Fibroblast of the conjunctiva (primary cell): ENCODE results near the gene GUSB.

ENCODE experiments used
- DNase-seq: peaks from one replicate; pipeline ENCODE4 v3.0.0-alpha.2; 2010; ENCODE audit warnings: low read depth

GUSB gene

GRCh38 chr7:65931685-65932084 lies 50.3 kb downstream of the GUSB start:
- no peak for DNase-seq

GRCh38 chr7:65927489-65928448 lies 54.2 kb downstream of the GUSB start:
- DNase-seq = no peak

GRCh38 chr7:65926588-65926987 lies 55.4 kb downstream of the GUSB start:
- no peak for DNase-seq

GRCh38 chr7:65925040-65925439 lies 57.0 kb downstream of the GUSB start:
- no peak for DNase-seq

- no peak for DNase-seq
Observed at GRCh38 chr7:65924193-65924592, 57.8 kb downstream of the GUSB start.

- no peak for DNase-seq
Observed at GRCh38 chr7:65923316-65923715, 58.7 kb downstream of the GUSB start.

GRCh38 chr7:65915921-65916657 lies 65.9 kb downstream of the GUSB start:
- no peak for DNase-seq

GRCh38 chr7:65912237-65912636 lies 69.8 kb downstream of the GUSB start:
- DNase-seq = no peak
